ENCODE data around the gene SULF2.
"Not testable (repeated sequence)": the region's sequence is repeated elsewhere in the genome, so short reads cannot be mapped to it uniquely, and the experiment has no call there.

Gene SULF2

DNA sequence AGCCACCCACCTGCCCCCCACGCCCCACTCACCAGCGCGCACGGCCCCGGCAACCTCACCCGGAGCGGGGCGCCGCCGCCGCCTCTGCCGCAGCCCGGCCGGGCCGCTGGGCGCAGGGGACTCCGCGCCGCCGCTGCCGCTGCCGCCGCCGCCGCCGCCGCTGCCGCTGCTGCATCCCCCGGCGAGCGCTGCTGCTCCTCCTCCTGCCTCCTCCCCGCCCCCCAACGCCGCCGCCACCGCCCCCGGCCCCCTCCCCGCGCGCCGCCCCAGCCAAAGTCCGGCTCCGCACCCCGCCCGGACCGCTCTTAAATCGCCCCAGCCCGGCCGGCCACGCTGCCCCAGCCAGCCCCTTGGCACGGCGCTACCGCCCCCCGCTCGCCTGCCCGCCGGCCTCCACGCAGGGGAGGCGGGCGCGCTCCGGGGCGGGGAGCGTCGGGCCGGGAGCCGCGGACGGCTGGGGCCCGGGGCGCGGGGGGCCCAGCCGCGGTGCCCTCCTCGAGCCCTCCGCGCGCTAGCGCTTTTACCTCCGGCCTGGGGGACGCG is at the start of gene SULF2:
SULF2 (minus strand) TSS at position 171 of the 543 bp plus-strand sequence. CDS start 28,118 bp downstream, outside the sequence.
- intact Hi-C loops (cut with DNase I): no loop called here
- peak in 18 of 42 donors; percentile 15 to 56 (median 30) for DNase-seq

DNA sequence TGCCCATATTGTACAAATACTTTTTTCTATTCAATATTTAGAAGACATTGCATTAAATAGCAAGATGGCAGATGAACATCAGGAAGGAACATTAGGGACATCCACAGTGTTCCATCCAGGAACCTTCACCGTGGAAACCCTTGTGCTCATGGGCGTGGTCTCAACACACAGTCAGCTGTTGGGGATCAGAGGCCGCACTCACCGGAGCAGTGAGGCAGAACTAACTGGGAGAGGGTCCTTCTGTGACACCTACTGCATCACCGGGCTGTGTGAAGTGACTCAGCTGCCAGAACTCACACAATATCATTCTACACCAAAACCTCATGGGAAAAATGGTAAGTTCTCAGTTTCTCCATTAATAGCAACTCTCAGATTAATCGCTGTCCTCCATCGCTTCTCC is 46.4 kb upstream of the SULF2 start:
- intact Hi-C loops (cut with DNase I); DNase-seq: not testable (repeated sequence)

DNA sequence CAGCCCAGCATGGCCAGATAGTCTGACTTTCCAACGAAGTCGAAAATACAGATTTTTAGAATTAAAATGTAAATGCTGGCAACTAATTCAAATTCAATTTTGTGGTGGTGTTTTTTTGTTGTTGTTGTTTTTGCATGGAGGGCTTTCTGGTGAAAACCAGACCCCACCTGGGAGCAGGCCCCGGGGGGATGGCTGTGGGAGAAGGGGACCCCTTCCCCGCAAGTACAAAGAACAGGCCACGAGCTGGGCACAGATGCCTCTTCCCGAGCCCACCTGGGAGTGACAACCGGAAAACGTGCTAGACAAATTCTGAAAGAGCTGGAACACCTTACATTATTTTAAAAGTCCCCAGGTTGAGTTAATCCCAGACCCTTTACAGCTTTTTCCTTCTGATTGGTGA is 41.4 kb upstream of the SULF2 start:
- DNase-seq; intact Hi-C loops (cut with DNase I): not testable (repeated sequence)

DNA sequence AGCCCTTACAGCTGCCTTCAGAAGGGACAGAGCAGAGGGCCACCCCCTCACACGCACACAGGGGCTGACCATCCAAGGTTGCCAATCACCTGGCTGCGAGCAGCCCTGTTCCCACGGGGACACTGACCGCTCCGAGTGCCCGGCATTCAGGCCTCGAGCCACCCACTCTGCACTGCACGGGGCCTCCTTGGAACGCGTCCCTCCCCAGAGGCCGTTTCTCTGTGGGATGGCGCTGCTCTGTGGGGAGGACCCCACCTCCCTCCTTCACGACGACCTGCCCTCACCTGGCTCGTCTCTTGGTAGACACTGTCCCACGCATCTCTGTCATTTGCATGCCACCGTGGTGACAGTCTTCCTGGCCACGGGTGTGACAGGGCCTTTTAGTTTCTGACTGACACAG is 40.7 kb upstream of the SULF2 start:
- intact Hi-C loops (cut with DNase I); DNase-seq: not testable (repeated sequence)

DNA sequence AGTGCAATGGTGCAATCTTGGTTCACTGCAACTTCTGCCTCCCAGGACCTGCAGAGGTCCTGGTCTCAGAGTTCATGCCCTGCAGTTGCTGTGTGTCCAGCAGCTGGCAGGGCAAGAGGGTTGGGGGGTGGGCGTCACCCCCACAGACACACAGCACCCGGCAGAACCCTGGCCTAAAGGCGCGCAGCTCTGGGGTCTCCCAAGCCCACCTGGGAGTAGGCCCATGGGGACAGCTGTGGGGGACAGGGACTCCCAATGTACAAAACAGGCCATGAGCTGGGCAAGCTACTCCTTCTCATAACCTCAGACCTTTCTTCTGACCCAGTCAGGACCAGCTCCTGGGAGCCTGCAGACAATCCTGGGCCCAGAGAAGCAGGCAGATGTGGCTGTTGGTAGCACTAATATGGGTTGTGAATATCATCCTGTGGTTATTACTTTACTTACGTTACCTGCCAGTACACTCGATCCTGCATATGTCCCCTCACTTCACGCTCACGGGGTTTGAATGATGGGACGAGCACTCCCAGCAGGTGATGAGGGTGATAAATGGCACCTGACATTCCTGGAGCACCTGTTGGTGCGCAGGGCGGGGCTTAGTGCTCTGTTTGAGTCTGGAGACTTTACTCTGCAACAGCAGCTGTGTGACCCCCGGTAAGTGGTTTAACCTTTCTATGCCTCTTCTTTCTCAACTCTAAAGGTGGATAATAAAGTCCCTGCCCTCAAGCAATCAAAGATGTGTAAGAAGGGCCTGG is 39.9 kb upstream of the SULF2 start:
- intact Hi-C loops (cut with DNase I): no loop called here

DNA sequence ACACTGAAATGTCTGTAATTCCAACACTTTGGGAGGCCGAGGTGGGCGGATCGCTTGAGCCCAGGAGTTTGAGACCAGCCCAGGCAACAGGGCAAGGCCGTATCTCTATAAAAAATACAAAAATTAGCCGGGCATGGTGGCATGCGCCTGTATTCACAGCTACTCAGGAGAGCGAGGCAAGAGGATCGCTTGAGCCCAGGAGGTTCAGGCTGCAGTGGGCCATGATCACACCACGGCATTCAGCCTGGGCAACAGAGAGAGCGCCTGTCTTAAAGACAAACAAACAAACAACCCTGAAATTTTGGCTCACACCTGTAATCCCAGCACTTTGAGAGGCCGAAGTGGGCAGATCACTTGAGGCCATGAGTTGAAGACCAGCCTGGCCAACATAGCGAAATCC is 38.7 kb upstream of the SULF2 start:
- DNase-seq: peak in 1 of 42 donors; percentile 1
- intact Hi-C loops (cut with DNase I): not testable (repeated sequence)

More for the DNA sequence above, 39.9 kb upstream of the SULF2 start:
- DNase-seq: peak in 1 of 42 donors; percentile 4

DNA sequence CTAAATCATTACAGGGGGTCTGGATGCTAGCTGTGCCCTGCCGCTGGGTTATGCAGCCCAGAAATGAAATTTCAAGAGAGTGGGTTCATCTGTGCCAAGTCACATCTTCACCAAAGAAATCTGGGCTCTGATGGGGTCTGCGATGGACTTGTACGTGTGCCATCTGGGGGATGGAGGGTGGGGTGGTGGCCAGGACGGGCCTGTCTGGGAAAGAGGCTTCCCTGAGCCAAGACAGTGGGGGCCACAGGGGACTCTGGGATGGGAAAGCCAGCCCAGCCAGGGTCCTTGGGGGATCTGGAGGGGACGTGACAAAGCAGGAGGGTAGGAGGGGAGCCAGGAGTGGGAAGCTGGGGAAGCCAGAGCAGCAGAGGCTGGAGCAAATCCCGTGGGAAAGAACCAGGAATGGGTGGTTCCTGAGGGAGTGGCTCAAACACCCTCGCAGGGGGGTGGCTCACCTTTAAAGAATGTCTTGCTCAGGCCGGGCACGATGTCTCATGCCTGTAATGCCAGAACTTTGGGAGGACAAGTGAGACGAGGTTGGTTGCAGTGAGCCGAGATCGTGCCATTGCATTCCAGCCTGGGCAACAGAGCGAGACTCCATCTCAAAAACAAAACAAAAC is 36.3 kb upstream of the SULF2 start:
- DNase-seq: peak in 1 of 42 donors; percentile 7
- intact Hi-C loops (cut with DNase I): no loop called here

DNA sequence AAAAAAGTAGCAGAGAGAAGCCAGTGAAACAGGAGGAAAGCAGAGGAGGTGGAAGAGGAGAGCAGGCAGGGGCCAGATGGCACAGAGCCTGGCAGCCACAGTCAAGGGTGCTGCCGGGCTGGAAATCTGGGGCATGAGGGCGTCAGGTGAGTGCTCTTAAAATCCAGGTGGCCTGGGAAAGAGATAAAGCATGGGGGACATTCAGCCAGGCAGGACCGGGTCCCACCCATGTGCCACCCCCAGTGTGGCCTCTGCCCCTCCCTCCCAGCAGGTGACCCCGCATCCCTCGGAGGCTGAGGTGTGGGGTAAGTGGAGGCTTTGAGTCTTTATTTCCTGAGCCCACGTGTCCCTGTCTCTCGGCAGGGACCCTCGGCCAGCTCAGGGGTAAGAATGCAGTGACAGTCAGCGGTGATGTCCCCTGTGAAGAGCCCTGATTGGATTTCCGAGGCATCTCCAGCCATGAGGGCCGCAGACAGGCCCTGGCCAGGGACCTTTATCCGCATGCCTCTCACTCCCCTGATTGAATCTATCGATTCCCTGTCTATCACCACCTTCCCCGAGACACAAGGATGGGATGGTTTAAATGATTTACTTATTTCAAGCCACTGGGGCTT is 33.8 kb upstream of the SULF2 start:
- intact Hi-C loops (cut with DNase I): no loop called here
- peak in 1 of 42 donors; percentile 8 for DNase-seq

DNA sequence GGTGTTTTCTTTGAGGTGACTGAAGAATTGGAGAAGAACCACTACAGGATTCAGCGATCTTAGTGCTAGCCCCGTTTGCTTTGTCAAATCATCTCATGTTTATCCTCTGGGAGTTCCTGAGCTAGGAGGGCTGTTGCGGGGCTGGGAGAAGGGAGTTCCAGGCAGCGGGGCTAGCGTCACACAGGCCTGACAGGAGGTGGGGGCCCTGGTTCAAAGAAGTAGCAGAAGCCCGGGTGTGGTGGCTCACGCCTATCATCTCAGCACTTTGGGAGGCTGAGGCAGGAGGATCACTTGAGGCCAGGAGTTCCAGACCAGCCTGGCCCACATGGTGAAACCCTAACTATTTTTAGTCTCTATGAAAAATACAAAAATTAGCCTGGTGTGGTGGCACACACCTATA is 33.2 kb upstream of the SULF2 start:
- intact Hi-C loops (cut with DNase I): no loop called here
- DNase-seq: no peak

DNA sequence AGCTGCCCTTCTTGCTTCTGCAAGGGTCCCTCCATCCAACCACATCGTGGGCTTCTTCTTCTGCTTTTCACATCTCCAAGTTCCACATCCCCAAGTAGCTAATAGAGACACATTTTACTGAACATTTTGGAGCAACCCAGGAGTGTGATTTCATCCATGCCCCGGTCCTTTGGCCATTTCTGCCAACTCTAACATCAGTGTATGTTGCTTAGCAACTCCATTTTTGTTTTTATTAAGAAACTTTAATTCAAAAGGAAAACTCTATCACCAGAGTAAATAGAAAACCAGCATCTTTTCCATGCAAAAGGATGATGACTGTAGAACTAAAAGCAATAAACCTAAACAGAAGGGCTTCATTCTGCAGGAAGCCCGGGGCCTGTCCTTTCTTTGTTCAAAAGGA is 32.7 kb upstream of the SULF2 start:
- intact Hi-C loops (cut with DNase I): no loop called here
- no peak for DNase-seq

DNA sequence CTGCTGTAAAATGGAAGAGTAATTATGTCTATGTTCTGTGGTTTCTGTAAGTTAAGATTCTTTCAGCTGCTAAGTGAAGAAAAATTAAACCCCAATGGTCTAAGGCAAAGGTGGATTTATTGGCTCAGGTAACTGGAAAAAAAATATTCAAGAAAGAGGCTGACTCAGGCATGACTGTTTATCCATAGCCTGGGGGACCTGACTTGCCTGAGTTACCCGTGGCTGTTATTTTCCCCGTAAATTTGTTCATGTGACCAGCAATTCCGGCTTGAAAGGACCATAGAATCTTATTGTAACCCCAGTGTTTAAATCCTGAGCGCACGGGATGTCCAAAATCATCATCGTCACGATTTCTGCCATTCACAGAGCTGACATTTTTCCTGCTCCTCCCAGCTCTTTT is 32.3 kb upstream of the SULF2 start:
- DNase-seq: no peak
- intact Hi-C loops (cut with DNase I): no loop called here

DNA sequence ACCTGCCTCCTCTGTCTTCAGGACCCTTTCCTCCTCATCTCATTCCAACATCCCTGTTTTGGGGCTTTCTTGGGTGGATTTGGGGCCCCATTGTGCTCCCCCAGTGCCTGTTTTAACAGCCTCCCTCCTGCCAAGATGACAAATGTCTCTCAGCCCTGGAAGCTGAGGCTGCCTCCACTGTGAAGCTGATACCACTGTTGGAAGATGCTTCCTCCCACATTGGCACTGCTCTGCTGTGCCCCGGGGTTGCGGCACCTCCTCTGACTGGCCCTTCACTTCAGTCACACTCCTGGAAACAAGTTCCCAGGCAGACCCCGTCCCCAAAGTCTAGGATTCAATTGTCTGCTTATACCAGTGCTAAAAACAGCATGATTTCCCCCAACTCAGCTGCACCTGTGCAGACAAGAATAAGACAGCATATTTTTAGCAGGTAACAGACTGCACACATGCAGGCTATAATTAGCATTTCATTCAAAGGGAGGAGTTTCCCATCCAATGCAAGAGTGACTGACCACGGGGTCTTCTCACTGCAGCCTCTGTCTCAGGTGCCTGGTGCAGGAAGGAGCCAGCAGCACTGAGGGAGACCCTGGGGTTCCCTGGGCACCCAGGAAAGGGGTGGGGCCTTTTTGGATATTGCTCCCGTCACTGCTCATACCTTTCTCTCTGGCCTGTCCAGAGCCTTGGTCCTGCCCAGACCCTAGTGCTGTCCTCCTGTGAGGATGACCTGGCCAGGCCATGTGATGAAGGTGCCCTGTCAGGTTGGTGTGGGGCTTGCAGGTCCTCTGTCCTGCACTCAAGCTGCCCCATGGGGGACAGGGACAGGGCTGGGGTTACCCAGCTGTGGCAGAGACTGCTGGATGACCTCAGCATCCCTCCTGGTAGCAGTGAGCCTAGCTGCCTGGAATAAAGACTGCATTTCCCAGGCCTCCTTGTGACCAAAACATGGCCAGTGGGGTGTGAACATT is 31.5 kb upstream of the SULF2 start:
- intact Hi-C loops (cut with DNase I): no loop called here
- peak in 10 of 42 donors; percentile 9 to 55 (median 25) for DNase-seq

DNA sequence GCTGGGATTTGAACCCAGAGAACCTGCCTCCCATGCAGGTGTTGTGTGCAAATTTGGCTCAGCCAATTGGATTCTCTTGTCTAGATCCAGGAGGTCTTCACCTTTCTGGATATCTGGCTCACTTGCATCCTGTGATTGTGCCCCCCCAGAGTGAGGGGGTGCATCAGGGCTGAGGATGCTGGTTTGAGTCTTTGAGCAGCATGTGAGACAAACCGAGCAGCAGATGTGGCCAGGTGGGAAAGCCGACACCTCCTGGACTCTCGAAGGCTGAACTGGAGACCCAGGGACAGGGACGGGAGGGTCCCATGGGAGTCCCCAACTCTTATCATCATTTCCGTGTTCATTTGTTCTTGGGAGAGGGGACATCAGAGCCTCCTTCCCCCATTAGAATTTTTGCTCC is 30.6 kb upstream of the SULF2 start:
- no peak for DNase-seq
- intact Hi-C loops (cut with DNase I): no loop called here

DNA sequence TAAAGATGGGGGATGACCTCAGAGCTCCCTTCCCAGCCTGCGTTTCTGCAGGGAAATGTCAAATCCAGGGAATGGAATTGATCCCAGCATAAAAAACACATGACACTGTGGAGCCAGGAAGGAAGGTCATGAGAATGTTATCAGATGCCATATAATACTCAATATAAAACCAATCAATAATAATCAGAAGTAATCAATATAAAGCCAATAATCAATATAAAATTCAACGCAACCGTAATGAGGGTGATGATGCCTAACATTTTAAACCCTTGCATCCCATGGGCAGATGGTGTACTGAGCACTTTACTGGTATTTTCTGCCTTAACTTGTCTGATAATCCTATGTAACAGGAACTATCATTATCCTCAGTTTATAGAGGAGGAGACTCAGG is 30.1 kb upstream of the SULF2 start:
- intact Hi-C loops (cut with DNase I): no loop called here
- DNase-seq: no peak

DNA sequence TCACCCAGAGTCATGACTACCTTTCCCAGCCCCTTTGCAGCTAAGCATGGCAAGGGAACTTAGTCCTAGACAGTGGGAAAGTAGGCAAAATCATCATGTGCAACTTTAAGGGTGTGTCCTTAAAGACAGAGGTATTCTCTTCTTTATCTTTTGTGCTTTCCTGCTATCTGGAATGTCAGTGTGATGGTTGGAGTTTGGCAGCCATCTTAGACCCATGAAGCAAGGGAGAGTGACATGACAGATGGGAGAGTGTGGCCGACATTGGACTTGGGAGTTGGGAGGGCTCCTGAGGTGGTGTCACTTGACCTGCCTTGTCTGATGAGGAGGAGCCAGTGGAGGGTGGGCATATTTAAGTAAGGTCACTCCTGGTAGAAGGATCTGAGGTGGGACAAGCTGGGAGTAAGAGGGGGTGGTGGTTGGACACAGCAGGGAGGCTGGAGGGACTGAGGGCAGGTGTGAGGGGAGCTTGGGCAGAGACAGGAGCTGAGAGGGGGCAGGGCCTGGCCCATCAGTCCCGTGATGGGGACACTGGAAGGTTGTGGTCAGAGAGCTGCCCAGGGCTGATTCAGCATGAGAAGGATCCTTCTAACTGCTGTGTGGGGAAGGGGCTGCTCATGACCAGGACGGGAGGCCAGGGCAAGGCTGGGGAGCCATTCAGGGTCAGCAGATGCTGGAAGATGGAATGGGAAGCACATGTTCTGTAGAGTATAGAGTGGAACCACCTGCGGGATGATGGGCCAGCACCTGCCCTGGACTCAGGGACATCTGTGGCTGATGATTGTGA is 29.5 kb upstream of the SULF2 start:
- intact Hi-C loops (cut with DNase I): no loop called here
- no peak for DNase-seq

DNA sequence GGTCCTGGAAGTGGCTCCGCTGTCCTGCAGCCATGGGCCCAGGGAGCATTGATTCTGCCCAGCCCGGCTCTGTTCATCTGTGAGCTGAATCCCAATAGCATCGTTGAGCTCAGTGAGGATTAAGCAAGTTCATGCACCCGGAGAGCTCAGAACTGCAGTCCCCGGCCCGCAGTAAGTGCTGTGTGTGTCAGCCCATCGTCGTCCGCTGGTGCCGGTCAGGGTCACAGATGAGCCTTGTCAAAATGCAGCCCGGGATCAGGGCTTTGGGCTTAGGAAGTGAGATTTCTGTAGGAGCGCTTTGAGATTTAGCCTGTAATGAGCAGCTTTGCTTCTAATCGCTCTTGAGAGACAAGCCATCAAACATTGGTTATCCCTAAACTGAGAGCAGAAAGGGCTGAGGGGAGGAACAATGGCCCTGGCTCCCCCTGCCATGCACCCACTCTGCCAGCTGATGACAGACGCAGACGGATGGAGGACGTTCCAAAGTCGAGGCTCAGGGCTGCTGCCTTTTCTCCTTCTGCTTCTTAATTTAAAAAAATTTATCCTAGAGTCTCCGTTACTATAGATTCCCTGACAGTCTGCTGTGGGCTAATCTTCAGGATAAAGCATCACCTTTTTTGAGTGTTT is 25.6 kb upstream of the SULF2 start:
- intact Hi-C loops (cut with DNase I): no loop called here
- DNase-seq: peak in 1 of 42 donors; percentile 16

DNA sequence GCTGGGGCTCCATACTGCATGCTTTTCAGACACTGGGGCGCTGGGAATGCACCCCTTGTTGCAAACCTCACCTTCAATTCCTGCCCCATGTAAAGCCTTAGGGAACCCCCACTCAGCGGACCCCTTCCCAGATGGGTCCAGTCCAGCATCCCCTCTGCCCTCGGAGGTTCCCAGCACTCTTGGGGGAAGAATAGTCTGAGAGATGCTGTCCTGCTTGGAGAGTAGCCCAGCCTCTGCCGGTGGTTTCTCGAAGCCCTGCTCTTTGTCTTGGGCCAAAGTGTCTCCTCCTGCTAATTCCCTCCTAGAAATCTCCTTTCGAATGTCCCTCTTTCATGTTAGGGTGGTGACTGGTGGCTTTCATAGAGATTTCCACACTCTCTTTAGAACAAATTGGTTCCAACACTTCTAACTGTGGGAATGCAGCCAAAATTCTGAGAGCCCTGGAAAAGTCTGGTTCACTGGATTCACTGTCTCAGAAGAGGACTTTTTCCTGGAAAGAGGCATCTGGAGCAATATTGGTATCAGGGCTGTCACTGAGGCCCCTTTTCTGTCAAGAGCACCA is 24.9 kb upstream of the SULF2 start:
- intact Hi-C loops (cut with DNase I): no loop called here
- DNase-seq: peak in 2 of 42 donors; percentile 17 to 36

Data from head of caudate nucleus (tissue), 42 donors.